ENCODE results near the gene KRT86. TPM values are rescaled to one million over a fixed set of nuclear protein-coding genes. Genes with fewer than 3 reads are reported as not detected.

Gene KRT86
- total and polyA plus RNA-seq, 9 of the 15 experiments (the other 6 are each of a cell fraction or from before 2014, with no cell fraction given) = not detected

DNA sequence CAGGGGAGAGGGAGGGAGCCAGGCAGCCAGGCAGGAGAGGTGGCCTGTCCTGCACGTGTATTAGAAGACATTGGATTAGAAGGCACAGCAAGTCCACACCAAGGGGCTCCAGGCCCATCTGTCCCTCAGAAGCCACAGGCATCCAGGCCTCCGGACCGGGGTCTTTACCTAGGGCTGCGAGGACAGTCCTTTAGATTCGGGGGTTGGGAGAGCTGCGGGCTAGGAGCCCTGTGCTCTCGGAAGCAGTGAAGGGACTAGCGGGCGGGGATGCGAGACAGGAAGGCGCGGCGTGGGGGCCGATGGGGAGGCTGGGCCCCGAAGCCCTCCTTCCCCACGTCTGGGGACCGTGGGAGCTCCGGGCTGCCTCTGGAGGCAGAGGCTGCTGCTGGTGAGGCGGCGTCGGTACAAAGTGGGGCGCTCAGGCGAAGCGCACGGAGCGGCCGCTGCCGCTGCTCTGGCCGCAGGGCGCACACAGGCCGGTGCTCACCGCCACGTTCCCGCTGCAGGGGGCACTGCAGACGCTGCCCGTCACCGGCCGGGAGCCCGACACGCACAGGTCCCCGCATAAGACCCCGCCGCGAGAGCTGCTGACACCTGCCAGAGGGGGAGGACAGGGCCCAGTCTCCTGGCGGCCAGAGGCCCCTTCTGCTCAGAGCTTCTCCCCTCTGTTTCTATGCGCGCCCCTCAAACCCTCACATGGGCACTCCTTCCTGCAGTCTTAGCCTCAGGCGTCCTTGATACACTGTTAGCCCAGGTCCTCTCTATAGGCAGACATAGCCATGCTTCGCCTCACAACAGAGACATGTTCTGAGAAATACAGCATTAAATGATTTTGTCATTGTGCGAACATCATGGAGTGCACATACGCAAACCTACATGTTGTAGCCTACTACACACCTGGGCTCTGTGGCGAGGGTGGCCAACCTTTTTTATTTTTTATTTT is 24.1 kb upstream of the KRT86 start:
- in situ Hi-C loops (cut with MboI) (no loop called here), intact Hi-C loops (cut with micrococcal nuclease) (no loop called here)
- Histone ChIP-seq H3K9ac (ENCODE audit: insufficient read depth in 1 of 2, low read depth in 2 of 2, low read length in 2 of 2) (no peak overlapping the region), H3K27me3 (ENCODE audit: control insufficient read depth in 2 of 2, insufficient read depth in 2 of 2, low read length in 2 of 2) (peaks cover 22 to 70% of the 10 kb centered on the region in 2 experiments), H3K9me1 (ENCODE audit: control insufficient read depth, insufficient read depth, low read length) (no peaks in the 10 kb centered on the region), H3K4me3 (no peak overlapping the region), H2AFZ (ENCODE audit: low read depth, low read length) (no peak overlapping the region), H3K4me2 (ENCODE audit: insufficient read depth, low read length) (no peak overlapping the region), H4K20me1 (replicated peaks; ENCODE audit: control insufficient read depth, insufficient read depth, low read length) (0 out of 2 replicates have a peak, but pooled peaks cover 11% of the 10 kb centered on the region), H3K79me2 (ENCODE audit: control insufficient read depth, insufficient read depth, low read length) (no peaks in the 10 kb centered on the region), H3K4me1 (replicated peaks in 1 of 2; ENCODE audit: control insufficient read depth in 2 of 2, insufficient read depth in 2 of 2, low read length in 2 of 2) (no peaks in the 10 kb centered on the region), H3K9me3 (replicated peaks; ENCODE audit: control insufficient read depth, insufficient read depth, low read depth, low read length) (no peaks in the 10 kb centered on the region), H3K36me3 (ENCODE audit: control insufficient read depth, insufficient read depth, low read length) (no peaks in the 10 kb centered on the region), H3K27ac (ENCODE audit: extremely low read depth, low read depth, low read length) (no peak overlapping the region)
- 3% methylated on average over 39 of the region's 52 CpGs for WGBS (ENCODE audit: insufficient coverage, low coverage, missing lambda C conversion rate)
- ATAC-seq (peak; percentile 72), DNase-seq (ENCODE audit: extremely low read depth in 1 of 4, low spot score in 3 of 4) (no peak), FAIRE-seq (no peak)
- no TSS peak for BruUV-seq (replicated peaks)
- ChIA-PET POLR2A (no interaction called here), CTCF (ENCODE audit: low intra/inter-chr PET ratio) (no interaction called here)
- TF ChIP-seq U2AF1 (optimal IDR thresholded peaks at IDR 0.05; ENCODE audit: low read depth, low read length) = no peak
- TF ChIP-seq, protein P1, sequence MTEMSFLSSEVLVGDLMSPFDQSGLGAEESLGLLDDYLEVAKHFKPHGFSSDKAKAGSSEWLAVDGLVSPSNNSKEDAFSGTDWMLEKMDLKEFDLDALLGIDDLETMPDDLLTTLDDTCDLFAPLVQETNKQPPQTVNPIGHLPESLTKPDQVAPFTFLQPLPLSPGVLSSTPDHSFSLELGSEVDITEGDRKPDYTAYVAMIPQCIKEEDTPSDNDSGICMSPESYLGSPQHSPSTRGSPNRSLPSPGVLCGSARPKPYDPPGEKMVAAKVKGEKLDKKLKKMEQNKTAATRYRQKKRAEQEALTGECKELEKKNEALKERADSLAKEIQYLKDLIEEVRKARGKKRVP (CRISPR knock-in tag; IDR thresholded peaks at IDR 0.05) = no peak
- TF ChIP-seq, protein P2, sequence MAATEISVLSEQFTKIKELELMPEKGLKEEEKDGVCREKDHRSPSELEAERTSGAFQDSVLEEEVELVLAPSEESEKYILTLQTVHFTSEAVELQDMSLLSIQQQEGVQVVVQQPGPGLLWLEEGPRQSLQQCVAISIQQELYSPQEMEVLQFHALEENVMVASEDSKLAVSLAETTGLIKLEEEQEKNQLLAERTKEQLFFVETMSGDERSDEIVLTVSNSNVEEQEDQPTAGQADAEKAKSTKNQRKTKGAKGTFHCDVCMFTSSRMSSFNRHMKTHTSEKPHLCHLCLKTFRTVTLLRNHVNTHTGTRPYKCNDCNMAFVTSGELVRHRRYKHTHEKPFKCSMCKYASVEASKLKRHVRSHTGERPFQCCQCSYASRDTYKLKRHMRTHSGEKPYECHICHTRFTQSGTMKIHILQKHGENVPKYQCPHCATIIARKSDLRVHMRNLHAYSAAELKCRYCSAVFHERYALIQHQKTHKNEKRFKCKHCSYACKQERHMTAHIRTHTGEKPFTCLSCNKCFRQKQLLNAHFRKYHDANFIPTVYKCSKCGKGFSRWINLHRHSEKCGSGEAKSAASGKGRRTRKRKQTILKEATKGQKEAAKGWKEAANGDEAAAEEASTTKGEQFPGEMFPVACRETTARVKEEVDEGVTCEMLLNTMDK (IDR thresholded peaks at IDR 0.05; ENCODE audit: borderline replicate concordance, insufficient read depth, low read depth, low read length, poor library complexity, severe bottlenecking) = peak; percentile 32
